GM23338 (cell line): ENCODE data around the gene ACBD7.

Experiments used
- EZH2 ChIP-seq: fragments of 200-600 bp; sonication (generic); IDR thresholded peaks from one replicate; pipeline ENCODE4 v1.8.0; 2017; ENCODE audit warnings: antibody characterized with exemption, mild to moderate bottlenecking, low read depth; ENCODE audit not compliant: unreplicated experiment
- TF ChIP-seq, protein P1 (sequence below): IDR thresholded peaks from one replicate; pipeline ENCODE4 v1.6.1; 2018; ENCODE audit warnings: antibody characterized with exemption; ENCODE audit not compliant: unreplicated experiment
- TF ChIP-seq, protein P2 (sequence below), 2 experiments: fragments of 200-600 bp in 1 of 2; sonication (generic) in 1 of 2; conservative IDR thresholded peaks; 2 replicates each; pipeline versions ENCODE4 v1.5.1 to v1.6.1; 2016 to 2017; ENCODE audit warnings: antibody characterized with exemption in 2 of 2, low read depth in 2 of 2, mild to moderate bottlenecking in 2 of 2, moderate library complexity in 1 of 2

DNA sequence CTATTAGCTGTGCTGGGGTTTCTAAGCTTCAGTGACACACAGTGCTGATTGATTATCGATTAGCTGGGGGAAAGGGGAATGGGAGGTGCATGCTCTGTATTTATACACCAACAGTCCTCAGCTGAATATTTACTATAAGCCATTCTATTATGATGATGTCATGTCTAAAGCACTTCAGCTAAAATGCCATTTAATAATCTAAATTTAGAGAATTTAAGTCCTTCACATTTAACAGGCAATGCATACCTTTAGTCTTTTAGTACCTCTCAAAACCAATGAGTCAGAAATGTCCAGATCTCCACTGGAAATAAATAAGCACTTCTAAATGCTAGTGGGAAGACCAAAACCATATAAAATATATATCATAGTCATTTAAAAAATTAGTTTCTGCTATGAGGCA, 33.1 kb upstream of the ACBD7 start:
- TF ChIP-seq, protein P1, sequence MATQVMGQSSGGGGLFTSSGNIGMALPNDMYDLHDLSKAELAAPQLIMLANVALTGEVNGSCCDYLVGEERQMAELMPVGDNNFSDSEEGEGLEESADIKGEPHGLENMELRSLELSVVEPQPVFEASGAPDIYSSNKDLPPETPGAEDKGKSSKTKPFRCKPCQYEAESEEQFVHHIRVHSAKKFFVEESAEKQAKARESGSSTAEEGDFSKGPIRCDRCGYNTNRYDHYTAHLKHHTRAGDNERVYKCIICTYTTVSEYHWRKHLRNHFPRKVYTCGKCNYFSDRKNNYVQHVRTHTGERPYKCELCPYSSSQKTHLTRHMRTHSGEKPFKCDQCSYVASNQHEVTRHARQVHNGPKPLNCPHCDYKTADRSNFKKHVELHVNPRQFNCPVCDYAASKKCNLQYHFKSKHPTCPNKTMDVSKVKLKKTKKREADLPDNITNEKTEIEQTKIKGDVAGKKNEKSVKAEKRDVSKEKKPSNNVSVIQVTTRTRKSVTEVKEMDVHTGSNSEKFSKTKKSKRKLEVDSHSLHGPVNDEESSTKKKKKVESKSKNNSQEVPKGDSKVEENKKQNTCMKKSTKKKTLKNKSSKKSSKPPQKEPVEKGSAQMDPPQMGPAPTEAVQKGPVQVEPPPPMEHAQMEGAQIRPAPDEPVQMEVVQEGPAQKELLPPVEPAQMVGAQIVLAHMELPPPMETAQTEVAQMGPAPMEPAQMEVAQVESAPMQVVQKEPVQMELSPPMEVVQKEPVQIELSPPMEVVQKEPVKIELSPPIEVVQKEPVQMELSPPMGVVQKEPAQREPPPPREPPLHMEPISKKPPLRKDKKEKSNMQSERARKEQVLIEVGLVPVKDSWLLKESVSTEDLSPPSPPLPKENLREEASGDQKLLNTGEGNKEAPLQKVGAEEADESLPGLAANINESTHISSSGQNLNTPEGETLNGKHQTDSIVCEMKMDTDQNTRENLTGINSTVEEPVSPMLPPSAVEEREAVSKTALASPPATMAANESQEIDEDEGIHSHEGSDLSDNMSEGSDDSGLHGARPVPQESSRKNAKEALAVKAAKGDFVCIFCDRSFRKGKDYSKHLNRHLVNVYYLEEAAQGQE: no peak
- TF ChIP-seq EZH2: no peak
- TF ChIP-seq, protein P2, sequence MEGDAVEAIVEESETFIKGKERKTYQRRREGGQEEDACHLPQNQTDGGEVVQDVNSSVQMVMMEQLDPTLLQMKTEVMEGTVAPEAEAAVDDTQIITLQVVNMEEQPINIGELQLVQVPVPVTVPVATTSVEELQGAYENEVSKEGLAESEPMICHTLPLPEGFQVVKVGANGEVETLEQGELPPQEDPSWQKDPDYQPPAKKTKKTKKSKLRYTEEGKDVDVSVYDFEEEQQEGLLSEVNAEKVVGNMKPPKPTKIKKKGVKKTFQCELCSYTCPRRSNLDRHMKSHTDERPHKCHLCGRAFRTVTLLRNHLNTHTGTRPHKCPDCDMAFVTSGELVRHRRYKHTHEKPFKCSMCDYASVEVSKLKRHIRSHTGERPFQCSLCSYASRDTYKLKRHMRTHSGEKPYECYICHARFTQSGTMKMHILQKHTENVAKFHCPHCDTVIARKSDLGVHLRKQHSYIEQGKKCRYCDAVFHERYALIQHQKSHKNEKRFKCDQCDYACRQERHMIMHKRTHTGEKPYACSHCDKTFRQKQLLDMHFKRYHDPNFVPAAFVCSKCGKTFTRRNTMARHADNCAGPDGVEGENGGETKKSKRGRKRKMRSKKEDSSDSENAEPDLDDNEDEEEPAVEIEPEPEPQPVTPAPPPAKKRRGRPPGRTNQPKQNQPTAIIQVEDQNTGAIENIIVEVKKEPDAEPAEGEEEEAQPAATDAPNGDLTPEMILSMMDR (conservative IDR thresholded peaks at IDR 0.05; ENCODE audit: low read depth in 2 of 2): no peak
